Testis (tissue), 2 donors: ENCODE measurements around the gene TIMP2.

Experiments
- CTCF ChIP-seq, 3 experiments: fragments of 450-650 bp in 2 of 3; fragments of 200-600 bp in 1 of 3; sonication (generic) in 1 of 3; IDR thresholded peaks; one replicate each; pipeline ENCODE4 v1.5.1; 2016 to 2019; ENCODE audit warnings: antibody characterized with exemption in 3 of 3, mild to moderate bottlenecking in 2 of 3, moderate library complexity in 1 of 3
- POLR2A ChIP-seq: fragments of 450-650 bp; IDR thresholded peaks from one replicate; pipeline ENCODE4 v1.6.1; 2017; ENCODE audit warnings: antibody characterized with exemption, mild to moderate bottlenecking, moderate library complexity

GRCh38 chr17:78879635-78880186 is 45.5 kb downstream of the TIMP2 start:
- TF ChIP-seq POLR2A (no peak), CTCF (IDR thresholded peaks at IDR 0.05) (no peak)
